Measurements from ENCODE around the gene PPP6R2. TPM values are rescaled to one million over a fixed set of nuclear protein-coding genes. Genes with fewer than 3 reads are reported as not detected.
A peak's percentile ranks its signal among the peaks of the same experiment; 100 is the strongest.
"Not testable (repeated sequence)": the region's sequence is repeated elsewhere in the genome, so short reads cannot be mapped to it uniquely, and the experiment has no call there.

PPP6R2 gene
- total RNA-seq, 6 experiments from 2014 or later = 41.9 to 47.0 (median 43.6) TPM

DNA sequence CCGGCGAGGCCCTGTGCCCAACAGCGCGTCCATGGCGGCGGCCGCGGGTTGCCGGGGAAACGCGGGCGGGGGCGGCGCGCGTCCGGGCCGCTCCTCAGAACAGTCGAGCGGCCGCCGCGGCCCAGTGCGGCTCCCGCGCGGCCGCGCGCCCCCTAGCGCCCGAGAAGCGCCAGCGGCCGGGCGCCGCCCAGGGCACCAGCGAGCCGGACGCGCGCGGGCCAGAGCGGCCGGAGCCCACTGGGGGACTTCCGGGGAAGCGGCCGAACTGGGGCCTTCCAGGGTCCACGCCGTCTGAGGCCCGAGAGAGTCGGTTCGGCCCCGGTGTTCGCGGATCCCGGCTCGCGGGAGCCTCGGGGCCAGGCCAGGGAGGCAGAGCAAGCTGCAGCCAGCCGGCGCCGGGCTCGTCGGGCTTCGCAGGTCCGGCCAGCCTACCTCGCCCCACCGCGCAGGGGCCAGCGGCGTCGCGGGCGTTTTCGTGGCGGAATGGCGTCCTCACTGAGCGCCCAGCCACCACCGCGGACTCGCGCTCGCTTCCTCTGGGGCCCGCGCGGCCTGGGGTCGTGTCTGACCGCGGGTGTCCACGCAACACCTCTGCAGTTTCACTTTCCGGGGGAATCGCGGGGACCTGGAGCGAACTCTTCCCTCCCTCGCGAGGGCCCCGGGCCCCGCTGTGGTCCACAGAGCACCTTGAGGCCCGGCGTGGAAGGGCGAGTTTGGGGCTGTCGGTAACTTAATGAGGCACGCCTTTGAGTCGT, 16.0 kb upstream of the PPP6R2 start, which contains the start of gene DENND6B:
Gene DENND6B, minus strand, starts transcription at position 57 of the 755 bp plus-strand sequence. Its CDS starts 24 bp downstream, at position 33.
- peak; percentile 46 for DNase-seq
- Mint-ChIP-seq H3K4me1 (ENCODE audit: low read depth) (peaks cover 31% of the 10 kb centered on the region), H3K27ac (peak within 1 kb of the TSS; percentile 87), H3K9me3 (no peaks in the 10 kb centered on the region), H3K27me3 (ENCODE audit: insufficient read depth) (no peaks in the 10 kb centered on the region), H3K36me3 (ENCODE audit: low read depth) (peaks cover 4% of the 10 kb centered on the region; the same call in 1 of the 2 replicates), H3K4me3 (peak within 1 kb of the TSS; percentile 91)
- TF ChIP-seq, protein P1, sequence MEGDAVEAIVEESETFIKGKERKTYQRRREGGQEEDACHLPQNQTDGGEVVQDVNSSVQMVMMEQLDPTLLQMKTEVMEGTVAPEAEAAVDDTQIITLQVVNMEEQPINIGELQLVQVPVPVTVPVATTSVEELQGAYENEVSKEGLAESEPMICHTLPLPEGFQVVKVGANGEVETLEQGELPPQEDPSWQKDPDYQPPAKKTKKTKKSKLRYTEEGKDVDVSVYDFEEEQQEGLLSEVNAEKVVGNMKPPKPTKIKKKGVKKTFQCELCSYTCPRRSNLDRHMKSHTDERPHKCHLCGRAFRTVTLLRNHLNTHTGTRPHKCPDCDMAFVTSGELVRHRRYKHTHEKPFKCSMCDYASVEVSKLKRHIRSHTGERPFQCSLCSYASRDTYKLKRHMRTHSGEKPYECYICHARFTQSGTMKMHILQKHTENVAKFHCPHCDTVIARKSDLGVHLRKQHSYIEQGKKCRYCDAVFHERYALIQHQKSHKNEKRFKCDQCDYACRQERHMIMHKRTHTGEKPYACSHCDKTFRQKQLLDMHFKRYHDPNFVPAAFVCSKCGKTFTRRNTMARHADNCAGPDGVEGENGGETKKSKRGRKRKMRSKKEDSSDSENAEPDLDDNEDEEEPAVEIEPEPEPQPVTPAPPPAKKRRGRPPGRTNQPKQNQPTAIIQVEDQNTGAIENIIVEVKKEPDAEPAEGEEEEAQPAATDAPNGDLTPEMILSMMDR (IDR thresholded peaks at IDR 0.05) = peak; percentile 70

DNA sequence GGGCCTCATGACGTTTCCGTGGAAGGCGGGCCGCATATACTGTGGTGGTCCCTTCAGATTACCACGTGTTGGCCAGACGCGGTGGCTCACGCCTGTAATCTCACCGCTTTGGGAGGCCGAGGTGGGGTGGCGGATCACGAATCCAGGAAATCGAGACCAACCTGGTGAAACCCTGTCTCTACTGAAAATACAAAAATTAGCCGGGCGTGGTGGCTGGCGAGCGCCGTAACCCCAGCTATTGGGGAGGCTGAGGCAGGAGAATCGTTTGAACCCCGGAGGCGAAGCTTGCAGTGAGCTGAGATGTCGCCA, 15.5 kb upstream of the PPP6R2 start:
- H3K27me3 Mint-ChIP-seq (ENCODE audit: insufficient read depth) = no peaks in the 10 kb centered on the region
- no peaks in the 10 kb centered on the region for H3K9me3 Mint-ChIP-seq
- TF ChIP-seq, protein P1 (IDR thresholded peaks at IDR 0.05) = no peak
- peaks cover 4% of the 10 kb centered on the region; the same call in 1 of the 2 replicates for H3K36me3 Mint-ChIP-seq (ENCODE audit: low read depth)
- no peak for DNase-seq
- peaks cover 31% of the 10 kb centered on the region for H3K4me1 Mint-ChIP-seq (ENCODE audit: low read depth)
- peak overlapping the region; percentile 81 for H3K4me3 Mint-ChIP-seq
- H3K27ac Mint-ChIP-seq = peak overlapping the region; percentile 87

DNA sequence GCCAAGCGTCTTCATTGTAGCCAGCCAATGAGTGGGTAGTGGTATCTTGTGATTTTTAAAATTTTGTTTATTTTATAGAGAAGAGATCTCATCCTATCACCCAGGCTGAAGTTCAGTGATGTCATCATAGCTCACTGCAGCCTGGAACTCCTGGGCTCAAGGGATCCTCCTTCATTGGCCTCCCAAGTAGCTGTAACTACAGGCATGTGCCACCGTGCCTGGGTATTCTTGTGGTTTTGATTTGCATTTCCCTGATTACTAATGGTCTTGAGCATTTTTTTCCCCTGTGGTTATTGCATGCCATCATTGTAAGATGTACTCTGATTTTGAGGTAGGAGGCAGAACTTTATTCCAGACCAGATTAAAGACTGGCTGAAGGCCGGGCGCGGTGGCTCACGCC, 13.9 kb upstream of the PPP6R2 start:
- H3K9me3 Mint-ChIP-seq = no peaks in the 10 kb centered on the region
- no peak overlapping the region; the same call in 1 of the 2 replicates for H3K27ac Mint-ChIP-seq
- peaks cover 4% of the 10 kb centered on the region; the same call in 1 of the 2 replicates for H3K36me3 Mint-ChIP-seq (ENCODE audit: low read depth)
- no peaks in the 10 kb centered on the region for H3K27me3 Mint-ChIP-seq (ENCODE audit: insufficient read depth)
- TF ChIP-seq, protein P1 (IDR thresholded peaks at IDR 0.05) = no peak
- H3K4me3 Mint-ChIP-seq = no peak overlapping the region
- peak; percentile 77 for DNase-seq
- peaks cover 31% of the 10 kb centered on the region for H3K4me1 Mint-ChIP-seq (ENCODE audit: low read depth)

DNA sequence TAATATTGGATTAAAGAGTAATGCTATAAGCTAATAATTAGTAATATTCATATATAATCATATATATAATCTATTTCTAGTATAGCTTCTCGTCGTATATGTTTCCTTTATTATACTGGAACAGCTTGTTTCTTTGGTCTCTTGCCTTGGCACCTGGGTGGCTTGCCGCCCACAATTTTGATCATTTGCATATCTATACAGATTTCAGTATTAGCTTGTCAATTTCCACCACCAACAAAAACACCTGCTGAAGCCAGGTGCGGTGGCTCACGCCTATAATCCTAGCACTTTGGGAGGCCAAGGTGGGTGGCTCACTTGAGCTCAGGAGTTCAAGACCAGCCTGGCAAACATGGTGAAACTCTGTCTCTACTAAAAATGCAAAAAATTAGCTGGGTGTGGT, 8.7 kb upstream of the PPP6R2 start:
- DNase-seq; H3K36me3 Mint-ChIP-seq (ENCODE audit: low read depth); H3K9me3 Mint-ChIP-seq; H3K4me3 Mint-ChIP-seq; H3K27me3 Mint-ChIP-seq (ENCODE audit: insufficient read depth); H3K27ac Mint-ChIP-seq: not testable (repeated sequence)
- H3K4me1 Mint-ChIP-seq (ENCODE audit: low read depth) = peaks cover 10% of the 10 kb centered on the region

DNA sequence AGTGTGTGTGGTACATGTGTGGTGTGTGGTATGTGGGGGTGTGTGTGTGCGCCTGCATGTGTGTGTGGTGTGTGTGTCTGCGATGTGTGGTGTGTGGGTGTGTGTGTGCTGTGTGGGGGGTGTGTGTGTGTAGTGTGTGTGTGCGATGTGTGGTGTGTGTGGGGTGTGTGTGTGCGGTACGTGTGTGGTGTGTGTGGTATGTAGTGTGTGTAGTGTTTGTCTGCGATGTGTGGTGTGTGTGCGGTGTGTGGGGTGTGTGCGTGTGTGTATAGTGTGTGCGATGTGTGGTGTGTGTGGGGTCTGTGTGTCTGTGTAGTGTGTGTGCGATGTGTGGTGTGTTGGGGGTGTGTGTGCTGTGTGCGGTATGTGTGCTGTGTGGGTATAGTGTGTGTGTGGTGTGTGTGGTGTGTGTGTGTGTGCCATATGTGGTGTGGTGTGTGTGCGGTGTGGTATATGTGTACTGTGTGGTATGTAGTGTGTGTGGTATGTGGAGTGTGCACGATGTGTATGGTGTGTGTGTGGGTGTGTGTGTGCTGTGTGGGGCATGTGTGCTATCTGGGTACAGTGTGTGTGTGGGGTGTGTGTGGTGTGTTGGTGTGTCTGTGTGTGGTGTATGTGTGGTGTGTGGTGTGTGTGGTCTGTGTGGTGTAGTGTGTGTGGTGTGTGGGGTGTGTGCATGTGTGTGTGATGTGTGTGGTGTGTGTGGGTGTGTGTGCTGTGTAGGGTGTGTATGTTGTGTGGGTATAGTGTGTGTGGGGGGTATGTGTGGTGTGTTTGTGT, 5.7 kb upstream of the PPP6R2 start:
- Mint-ChIP-seq H3K4me1 (ENCODE audit: low read depth) (peaks cover 6% of the 10 kb centered on the region; the same call in 1 of the 2 replicates), H3K36me3 (ENCODE audit: low read depth) (no peaks in the 10 kb centered on the region), H3K27me3 (ENCODE audit: insufficient read depth) (no peaks in the 10 kb centered on the region), H3K9me3 (no peaks in the 10 kb centered on the region), H3K27ac (no peak overlapping the region), H3K4me3 (no peak overlapping the region)
- DNase-seq = no peak
- TF ChIP-seq, protein P1 (IDR thresholded peaks at IDR 0.05) = no peak
